Measurements from ENCODE around the gene USH2A.

GRCh38 chr1:215900684-215901083 is 522.6 kb downstream of the USH2A start:
- TF ChIP-seq MAX (IDR thresholded peaks at IDR 0.05; ENCODE audit: low read depth): no peak
- no peak for TF ChIP-seq CTCF (IDR thresholded peaks at IDR 0.05)
- TF ChIP-seq POLR2AphosphoS5 (IDR thresholded peaks at IDR 0.05; ENCODE audit: low read depth, low read length): no peak
- TF ChIP-seq JUND (IDR thresholded peaks at IDR 0.05): no peak
- TF ChIP-seq SMC3 (IDR thresholded peaks at IDR 0.05; ENCODE audit: low read depth, low read length): no peak
